ENCODE measurements around the gene ACAA2. TPM values are rescaled to one million over a fixed set of nuclear protein-coding genes. Genes with fewer than 3 reads are reported as not detected.
A peak's percentile ranks its signal among the peaks of the same experiment; 100 is the strongest.
"Not testable (repeated sequence)": the region's sequence is repeated elsewhere in the genome, so short reads cannot be mapped to it uniquely, and the experiment has no call there.

ACAA2 gene
- total RNA-seq, 1 donor from 2014 or later: 443 TPM

GRCh38 chr18:49846718-49847470 is 33.6 kb upstream of the ACAA2 start:
- no peak for DNase-seq
- intact Hi-C loops (cut with DNase I): no loop called here
- no peak for ATAC-seq (ENCODE audit: poor library complexity)

- ATAC-seq (ENCODE audit: poor library complexity) (peak; percentile 57), DNase-seq (no peak)
- intact Hi-C loops (cut with DNase I): no loop called here
Observed at GRCh38 chr18:49846361-49846662, 33.0 kb upstream of the ACAA2 start.

GRCh38 chr18:49845629-49846360 is 32.5 kb upstream of the ACAA2 start:
- intact Hi-C loops (cut with DNase I): no loop called here
- ATAC-seq (ENCODE audit: poor library complexity) (peak; percentile 19), DNase-seq (no peak)

- DNase-seq (no peak), ATAC-seq (ENCODE audit: poor library complexity) (no peak)
- intact Hi-C loops (cut with DNase I): no loop called here
Observed at GRCh38 chr18:49844903-49845302, 31.6 kb upstream of the ACAA2 start.

GRCh38 chr18:49843778-49844625 is 30.7 kb upstream of the ACAA2 start:
- ATAC-seq (ENCODE audit: poor library complexity) (peak; percentile 20), DNase-seq (no peak)
- intact Hi-C loops (cut with DNase I): no loop called here

- no peak for ATAC-seq (ENCODE audit: poor library complexity)
- DNase-seq: no peak
- intact Hi-C loops (cut with DNase I): no loop called here
Observed at GRCh38 chr18:49843131-49843530, 29.8 kb upstream of the ACAA2 start.

- ATAC-seq (ENCODE audit: poor library complexity) (no peak), DNase-seq (no peak)
- intact Hi-C loops (cut with DNase I): no loop called here
Observed at GRCh38 chr18:49842656-49843055, 29.3 kb upstream of the ACAA2 start.

- ATAC-seq (ENCODE audit: poor library complexity) (no peak), DNase-seq (no peak)
- intact Hi-C loops (cut with DNase I): no loop called here
Observed at GRCh38 chr18:49841236-49842217, 28.2 kb upstream of the ACAA2 start.

- no peak for ATAC-seq (ENCODE audit: poor library complexity)
- intact Hi-C loops (cut with DNase I): no loop called here
- no peak for DNase-seq
Observed at GRCh38 chr18:49839012-49839411, 25.7 kb upstream of the ACAA2 start.

GRCh38 chr18:49838381-49838780 is 25.0 kb upstream of the ACAA2 start:
- ATAC-seq (ENCODE audit: poor library complexity) (no peak), DNase-seq (no peak)
- intact Hi-C loops (cut with DNase I): no loop called here

- ATAC-seq (ENCODE audit: poor library complexity): no peak
- intact Hi-C loops (cut with DNase I): no loop called here
- DNase-seq: no peak
Observed at GRCh38 chr18:49837889-49838288, 24.6 kb upstream of the ACAA2 start.

GRCh38 chr18:49837316-49837835 is 24.0 kb upstream of the ACAA2 start:
- DNase-seq; intact Hi-C loops (cut with DNase I); ATAC-seq (ENCODE audit: poor library complexity): not testable (repeated sequence)

GRCh38 chr18:49835405-49835804 is 22.1 kb upstream of the ACAA2 start:
- DNase-seq: no peak
- intact Hi-C loops (cut with DNase I): no loop called here
- no peak for ATAC-seq (ENCODE audit: poor library complexity)

GRCh38 chr18:49834258-49834657 is 20.9 kb upstream of the ACAA2 start:
- intact Hi-C loops (cut with DNase I): no loop called here
- ATAC-seq (ENCODE audit: poor library complexity): peak; percentile 20
- no peak for DNase-seq

- intact Hi-C loops (cut with DNase I): no loop called here
- ATAC-seq (ENCODE audit: poor library complexity) (no peak), DNase-seq (no peak)
Observed at GRCh38 chr18:49833814-49834213, 20.5 kb upstream of the ACAA2 start.

GRCh38 chr18:49832221-49832647 is 18.9 kb upstream of the ACAA2 start:
- intact Hi-C loops (cut with DNase I): no loop called here
- no peak for ATAC-seq (ENCODE audit: poor library complexity)
- DNase-seq: no peak

GRCh38 chr18:49827996-49828395 is 14.7 kb upstream of the ACAA2 start:
- intact Hi-C loops (cut with DNase I): no loop called here
- no peak for DNase-seq
- no peak for ATAC-seq (ENCODE audit: poor library complexity)
